ENCODE results near the gene STAB2.

DNA sequence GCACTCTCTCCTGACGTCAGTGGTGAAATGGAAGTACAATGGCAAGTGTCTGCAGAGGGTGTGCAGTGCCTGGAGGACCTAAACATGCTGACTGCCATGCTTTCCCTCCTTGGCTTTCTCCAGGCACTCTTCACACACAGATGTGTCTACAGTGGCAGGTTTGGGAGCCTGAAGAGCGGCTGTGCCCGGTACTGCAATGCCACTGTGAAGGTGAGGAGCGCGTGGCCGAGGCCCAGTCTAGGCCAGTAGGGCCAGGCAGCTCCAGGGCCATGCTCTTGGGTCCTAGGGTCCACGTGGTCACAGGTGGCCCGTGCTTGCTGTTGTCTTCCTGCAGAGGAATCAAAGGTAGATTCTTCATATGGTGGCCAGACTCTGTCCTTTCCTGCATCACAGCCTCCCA lies 81.4 kb downstream of the STAB2 start:
- TF ChIP-seq REST (IDR thresholded peaks at IDR 0.05; ENCODE audit: low read depth) (no peak), TAF1 (IDR thresholded peaks at IDR 0.05; ENCODE audit: low read depth) (no peak), ZBTB7A (IDR thresholded peaks at IDR 0.05; ENCODE audit: low read depth) (no peak), YY1 (IDR thresholded peaks at IDR 0.05; ENCODE audit: low read depth) (no peak), TCF12 (IDR thresholded peaks at IDR 0.05; ENCODE audit: low read depth) (no peak), CEBPB (IDR thresholded peaks at IDR 0.05) (no peak), FOXM1 (IDR thresholded peaks at IDR 0.05; ENCODE audit: borderline replicate concordance, low read depth) (no peak), TEAD4 (IDR thresholded peaks at IDR 0.05) (no peak), EP300 (IDR thresholded peaks at IDR 0.05; ENCODE audit: borderline replicate concordance) (no peak)
- TF ChIP-seq, protein P1, sequence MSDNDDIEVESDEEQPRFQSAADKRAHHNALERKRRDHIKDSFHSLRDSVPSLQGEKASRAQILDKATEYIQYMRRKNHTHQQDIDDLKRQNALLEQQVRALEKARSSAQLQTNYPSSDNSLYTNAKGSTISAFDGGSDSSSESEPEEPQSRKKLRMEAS (IDR thresholded peaks at IDR 0.05), result no peak
- TF ChIP-seq, protein P2, sequence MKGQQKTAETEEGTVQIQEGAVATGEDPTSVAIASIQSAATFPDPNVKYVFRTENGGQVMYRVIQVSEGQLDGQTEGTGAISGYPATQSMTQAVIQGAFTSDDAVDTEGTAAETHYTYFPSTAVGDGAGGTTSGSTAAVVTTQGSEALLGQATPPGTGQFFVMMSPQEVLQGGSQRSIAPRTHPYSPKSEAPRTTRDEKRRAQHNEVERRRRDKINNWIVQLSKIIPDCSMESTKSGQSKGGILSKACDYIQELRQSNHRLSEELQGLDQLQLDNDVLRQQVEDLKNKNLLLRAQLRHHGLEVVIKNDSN (IDR thresholded peaks at IDR 0.05), result no peak

All from Ishikawa (cell line).